WTC11 (cell line): ENCODE results near the gene RAC2. TPM values are rescaled to one million over a fixed set of nuclear protein-coding genes. Genes with fewer than 3 reads are reported as not detected.

ENCODE experiments used
- ATAC-seq: fragments of 200-7000 bp; cut with Tn5 transposase; 2 replicates; pipeline ENCODE4 v1.10.0; 2021; ENCODE audit warnings: mild to moderate bottlenecking, moderate library complexity
- CTCF ChIA-PET: fragments of 300-600 bp; sonication (Branson Sonifier 250); formaldehyde crosslinking; loops from one replicate; lab custom pipeline; 2021; ENCODE audit warnings: antibody characterized with exemption; lab: Charles Lee
- POLR2A ChIA-PET: fragments of 350-600 bp; sonication (Branson Sonifier 250); formaldehyde crosslinking; loops from one replicate; lab custom pipeline; 2021; ENCODE audit warnings: antibody characterized with exemption; lab: Charles Lee
- DNase-seq: peaks from one replicate; pipeline ENCODE4 v3.0.0; 2021; ENCODE audit warnings: low spot score
- H3K27ac Mint-ChIP-seq: 2 replicates; pipeline ENCODE4 v1.8.0; 2021; ENCODE audit warnings: mixed read lengths
- H3K27me3 Mint-ChIP-seq: 2 replicates; pipeline ENCODE4 v1.8.0; 2021; ENCODE audit warnings: low read depth, mild to moderate bottlenecking, moderate library complexity, mixed read lengths
- H3K36me3 Mint-ChIP-seq: 2 replicates; pipeline ENCODE4 v1.8.0; 2021; ENCODE audit warnings: mixed read lengths
- H3K4me1 Mint-ChIP-seq: 2 replicates; pipeline ENCODE4 v1.8.0; 2022; ENCODE audit warnings: mixed read lengths
- H3K4me3 Mint-ChIP-seq: 2 replicates; pipeline ENCODE4 v1.8.0; 2021; ENCODE audit warnings: mild to moderate bottlenecking, moderate library complexity, mixed read lengths
- H3K9me3 Mint-ChIP-seq: 2 replicates; pipeline ENCODE4 v1.8.0; 2021; ENCODE audit warnings: mixed read lengths
- FOXJ3 ChIP-seq: sonication (generic); formaldehyde crosslinking; IDR thresholded peaks from 2 replicates; pipeline ENCODE4 v1.9.0; 2021; ENCODE audit warnings: missing genetic modification reagents, mild to moderate bottlenecking, borderline replicate concordance
- GTF2I ChIP-seq: fragments of 250-450 bp; sonication (Bioruptor Pico); conservative IDR thresholded peaks from 2 replicates; pipeline ENCODE4 v1.4.0; 2021; ENCODE audit warnings: mild to moderate bottlenecking
- NFYB ChIP-seq: sonication (generic); formaldehyde crosslinking; conservative IDR thresholded peaks from 2 replicates; pipeline ENCODE4 v1.8.0; 2022; ENCODE audit warnings: low read depth, missing genetic modification reagents
- NR1H2 ChIP-seq: sonication (generic); formaldehyde crosslinking; IDR thresholded peaks from 2 replicates; pipeline ENCODE4 v1.9.0; 2021; ENCODE audit warnings: mild to moderate bottlenecking, moderate library complexity, missing genetic modification reagents
- NR3C1 ChIP-seq: sonication (generic); formaldehyde crosslinking; conservative IDR thresholded peaks from 2 replicates; pipeline ENCODE4 v1.8.1; 2023; ENCODE audit warnings: low read depth, mild to moderate bottlenecking, missing genetic modification reagents
- OVOL2 ChIP-seq: fragments of 250-450 bp; sonication (Bioruptor Pico); IDR thresholded peaks from 2 replicates; pipeline ENCODE4 v1.9.0; 2021; ENCODE audit warnings: mild to moderate bottlenecking, borderline replicate concordance
- PRRX2 ChIP-seq: fragments of 250-450 bp; sonication (Bioruptor Pico); IDR thresholded peaks from 2 replicates; pipeline ENCODE4 v1.8.0; 2021; ENCODE audit warnings: mild to moderate bottlenecking
- ZNF263 ChIP-seq: sonication (generic); formaldehyde crosslinking; IDR thresholded peaks from 2 replicates; pipeline ENCODE4 v1.8.1; 2022; ENCODE audit warnings: low read depth, mild to moderate bottlenecking, moderate library complexity, missing genetic modification reagents
- ZNF416 ChIP-seq: fragments of 250-450 bp; sonication (Bioruptor Pico); IDR thresholded peaks from 2 replicates; pipeline ENCODE4 v1.9.0; 2021; ENCODE audit warnings: mild to moderate bottlenecking, inconsistent platforms
- ZNF423 ChIP-seq: fragments of 250-450 bp; sonication (Bioruptor Pico); IDR thresholded peaks from 2 replicates; pipeline ENCODE4 v2.1.2; 2022; ENCODE audit warnings: mild to moderate bottlenecking, moderate library complexity
- total RNA-seq: library from RNA; stranded (reverse); gene quantifications from 3 replicates; pipeline ENCODE4 v1.2.3, GENCODE V29; 2021
- TF ChIP-seq, protein P1 (sequence below): fragments of 250-450 bp; sonication (Bioruptor Pico); IDR thresholded peaks from 2 replicates; pipeline ENCODE4 v1.9.0; 2021; ENCODE audit warnings: moderate library complexity, mild to moderate bottlenecking, inconsistent platforms, borderline replicate concordance
- TF ChIP-seq, protein P2 (sequence below): sonication (generic); formaldehyde crosslinking; IDR thresholded peaks from 2 replicates; pipeline ENCODE4 v1.8.0; 2023; ENCODE audit warnings: mild to moderate bottlenecking, missing genetic modification reagents
- TF ChIP-seq, protein P3 (sequence below): sonication (generic); formaldehyde crosslinking; IDR thresholded peaks from 2 replicates; pipeline ENCODE4 v1.8.0; 2022; ENCODE audit warnings: mild to moderate bottlenecking, missing genetic modification reagents
- TF ChIP-seq, protein P4 (sequence below): sonication (generic); formaldehyde crosslinking; IDR thresholded peaks from 2 replicates; pipeline ENCODE4 v1.8.1; 2022; ENCODE audit warnings: mild to moderate bottlenecking, moderate library complexity, missing genetic modification reagents
- TF ChIP-seq, protein P5 (sequence below): fragments of 200-600 bp; IDR thresholded peaks from 2 replicates; pipeline ENCODE4 v1.8.0; 2022; ENCODE audit warnings: antibody characterized with exemption
- TF ChIP-seq, protein P6 (sequence below): sonication (generic); formaldehyde crosslinking; IDR thresholded peaks from 2 replicates; pipeline ENCODE4 v1.8.1; 2023; ENCODE audit warnings: mild to moderate bottlenecking, missing genetic modification reagents, moderate library complexity
- TF ChIP-seq, protein P7 (sequence below): sonication (generic); formaldehyde crosslinking; IDR thresholded peaks from 2 replicates; pipeline ENCODE4 v1.8.1; 2022; ENCODE audit warnings: mild to moderate bottlenecking, missing genetic modification reagents, moderate library complexity, borderline replicate concordance

The RAC2 gene
- total RNA-seq, 1 experiment from 2014 or later = 3.6 TPM

DNA sequence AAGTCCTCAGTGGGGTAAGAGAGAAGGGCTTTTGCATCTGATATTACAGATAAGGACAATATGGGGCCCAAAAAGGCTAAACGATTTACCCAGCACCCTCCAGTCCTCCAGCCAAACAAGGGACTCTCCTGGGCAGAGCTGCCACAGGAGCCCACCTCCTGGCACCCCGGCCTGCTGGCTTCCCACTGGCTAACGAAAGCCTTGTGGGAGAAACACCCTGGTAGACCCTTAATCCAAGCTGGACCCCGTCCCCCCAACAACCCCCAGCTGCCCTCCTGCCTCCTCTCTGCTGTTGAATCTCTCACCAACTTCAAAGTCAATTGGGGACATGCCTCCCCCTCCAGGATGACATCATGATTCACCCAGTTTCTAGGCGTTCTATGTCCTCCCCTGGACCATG lies 66.8 kb downstream of the RAC2 start:
- no peaks in the 10 kb centered on the region; the same call in 1 of the 2 replicates for H3K27me3 Mint-ChIP-seq
- no peak for TF ChIP-seq ZNF423 (CRISPR knock-in tag)
- TF ChIP-seq NFYB (CRISPR knock-in tag) = no peak
- no peak for TF ChIP-seq NR1H2
- TF ChIP-seq, protein P1, sequence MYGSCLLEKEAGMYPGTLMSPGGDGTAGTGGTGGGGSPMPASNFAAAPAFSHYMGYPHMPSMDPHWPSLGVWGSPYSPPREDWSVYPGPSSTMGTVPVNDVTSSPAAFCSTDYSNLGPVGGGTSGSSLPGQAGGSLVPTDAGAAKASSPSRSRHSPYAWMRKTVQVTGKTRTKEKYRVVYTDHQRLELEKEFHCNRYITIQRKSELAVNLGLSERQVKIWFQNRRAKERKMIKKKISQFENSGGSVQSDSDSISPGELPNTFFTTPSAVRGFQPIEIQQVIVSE = no peak
- no peak for TF ChIP-seq FOXJ3 (CRISPR knock-in tag)
- TF ChIP-seq, protein P2, sequence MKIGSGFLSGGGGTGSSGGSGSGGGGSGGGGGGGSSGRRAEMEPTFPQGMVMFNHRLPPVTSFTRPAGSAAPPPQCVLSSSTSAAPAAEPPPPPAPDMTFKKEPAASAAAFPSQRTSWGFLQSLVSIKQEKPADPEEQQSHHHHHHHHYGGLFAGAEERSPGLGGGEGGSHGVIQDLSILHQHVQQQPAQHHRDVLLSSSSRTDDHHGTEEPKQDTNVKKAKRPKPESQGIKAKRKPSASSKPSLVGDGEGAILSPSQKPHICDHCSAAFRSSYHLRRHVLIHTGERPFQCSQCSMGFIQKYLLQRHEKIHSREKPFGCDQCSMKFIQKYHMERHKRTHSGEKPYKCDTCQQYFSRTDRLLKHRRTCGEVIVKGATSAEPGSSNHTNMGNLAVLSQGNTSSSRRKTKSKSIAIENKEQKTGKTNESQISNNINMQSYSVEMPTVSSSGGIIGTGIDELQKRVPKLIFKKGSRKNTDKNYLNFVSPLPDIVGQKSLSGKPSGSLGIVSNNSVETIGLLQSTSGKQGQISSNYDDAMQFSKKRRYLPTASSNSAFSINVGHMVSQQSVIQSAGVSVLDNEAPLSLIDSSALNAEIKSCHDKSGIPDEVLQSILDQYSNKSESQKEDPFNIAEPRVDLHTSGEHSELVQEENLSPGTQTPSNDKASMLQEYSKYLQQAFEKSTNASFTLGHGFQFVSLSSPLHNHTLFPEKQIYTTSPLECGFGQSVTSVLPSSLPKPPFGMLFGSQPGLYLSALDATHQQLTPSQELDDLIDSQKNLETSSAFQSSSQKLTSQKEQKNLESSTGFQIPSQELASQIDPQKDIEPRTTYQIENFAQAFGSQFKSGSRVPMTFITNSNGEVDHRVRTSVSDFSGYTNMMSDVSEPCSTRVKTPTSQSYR (CRISPR knock-in tag) = no peak
- TF ChIP-seq, protein P3, sequence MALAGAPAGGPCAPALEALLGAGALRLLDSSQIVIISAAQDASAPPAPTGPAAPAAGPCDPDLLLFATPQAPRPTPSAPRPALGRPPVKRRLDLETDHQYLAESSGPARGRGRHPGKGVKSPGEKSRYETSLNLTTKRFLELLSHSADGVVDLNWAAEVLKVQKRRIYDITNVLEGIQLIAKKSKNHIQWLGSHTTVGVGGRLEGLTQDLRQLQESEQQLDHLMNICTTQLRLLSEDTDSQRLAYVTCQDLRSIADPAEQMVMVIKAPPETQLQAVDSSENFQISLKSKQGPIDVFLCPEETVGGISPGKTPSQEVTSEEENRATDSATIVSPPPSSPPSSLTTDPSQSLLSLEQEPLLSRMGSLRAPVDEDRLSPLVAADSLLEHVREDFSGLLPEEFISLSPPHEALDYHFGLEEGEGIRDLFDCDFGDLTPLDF (CRISPR knock-in tag) = no peak
- TF ChIP-seq, protein P4, sequence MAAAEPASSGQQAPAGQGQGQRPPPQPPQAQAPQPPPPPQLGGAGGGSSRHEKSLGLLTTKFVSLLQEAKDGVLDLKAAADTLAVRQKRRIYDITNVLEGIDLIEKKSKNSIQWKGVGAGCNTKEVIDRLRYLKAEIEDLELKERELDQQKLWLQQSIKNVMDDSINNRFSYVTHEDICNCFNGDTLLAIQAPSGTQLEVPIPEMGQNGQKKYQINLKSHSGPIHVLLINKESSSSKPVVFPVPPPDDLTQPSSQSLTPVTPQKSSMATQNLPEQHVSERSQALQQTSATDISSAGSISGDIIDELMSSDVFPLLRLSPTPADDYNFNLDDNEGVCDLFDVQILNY (CRISPR knock-in tag) = no peak
- TF ChIP-seq ZNF416 = no peak
- TF ChIP-seq, protein P5, sequence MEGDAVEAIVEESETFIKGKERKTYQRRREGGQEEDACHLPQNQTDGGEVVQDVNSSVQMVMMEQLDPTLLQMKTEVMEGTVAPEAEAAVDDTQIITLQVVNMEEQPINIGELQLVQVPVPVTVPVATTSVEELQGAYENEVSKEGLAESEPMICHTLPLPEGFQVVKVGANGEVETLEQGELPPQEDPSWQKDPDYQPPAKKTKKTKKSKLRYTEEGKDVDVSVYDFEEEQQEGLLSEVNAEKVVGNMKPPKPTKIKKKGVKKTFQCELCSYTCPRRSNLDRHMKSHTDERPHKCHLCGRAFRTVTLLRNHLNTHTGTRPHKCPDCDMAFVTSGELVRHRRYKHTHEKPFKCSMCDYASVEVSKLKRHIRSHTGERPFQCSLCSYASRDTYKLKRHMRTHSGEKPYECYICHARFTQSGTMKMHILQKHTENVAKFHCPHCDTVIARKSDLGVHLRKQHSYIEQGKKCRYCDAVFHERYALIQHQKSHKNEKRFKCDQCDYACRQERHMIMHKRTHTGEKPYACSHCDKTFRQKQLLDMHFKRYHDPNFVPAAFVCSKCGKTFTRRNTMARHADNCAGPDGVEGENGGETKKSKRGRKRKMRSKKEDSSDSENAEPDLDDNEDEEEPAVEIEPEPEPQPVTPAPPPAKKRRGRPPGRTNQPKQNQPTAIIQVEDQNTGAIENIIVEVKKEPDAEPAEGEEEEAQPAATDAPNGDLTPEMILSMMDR = no peak
- TF ChIP-seq, protein P6, sequence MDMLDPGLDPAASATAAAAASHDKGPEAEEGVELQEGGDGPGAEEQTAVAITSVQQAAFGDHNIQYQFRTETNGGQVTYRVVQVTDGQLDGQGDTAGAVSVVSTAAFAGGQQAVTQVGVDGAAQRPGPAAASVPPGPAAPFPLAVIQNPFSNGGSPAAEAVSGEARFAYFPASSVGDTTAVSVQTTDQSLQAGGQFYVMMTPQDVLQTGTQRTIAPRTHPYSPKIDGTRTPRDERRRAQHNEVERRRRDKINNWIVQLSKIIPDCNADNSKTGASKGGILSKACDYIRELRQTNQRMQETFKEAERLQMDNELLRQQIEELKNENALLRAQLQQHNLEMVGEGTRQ = no peak
- no peak for TF ChIP-seq GTF2I (CRISPR knock-in tag)
- TF ChIP-seq NR3C1 (CRISPR knock-in tag) = no peak
- TF ChIP-seq ZNF263 (CRISPR knock-in tag) = no peak
- TF ChIP-seq PRRX2 (CRISPR knock-in tag) = no peak
- TF ChIP-seq, protein P7, sequence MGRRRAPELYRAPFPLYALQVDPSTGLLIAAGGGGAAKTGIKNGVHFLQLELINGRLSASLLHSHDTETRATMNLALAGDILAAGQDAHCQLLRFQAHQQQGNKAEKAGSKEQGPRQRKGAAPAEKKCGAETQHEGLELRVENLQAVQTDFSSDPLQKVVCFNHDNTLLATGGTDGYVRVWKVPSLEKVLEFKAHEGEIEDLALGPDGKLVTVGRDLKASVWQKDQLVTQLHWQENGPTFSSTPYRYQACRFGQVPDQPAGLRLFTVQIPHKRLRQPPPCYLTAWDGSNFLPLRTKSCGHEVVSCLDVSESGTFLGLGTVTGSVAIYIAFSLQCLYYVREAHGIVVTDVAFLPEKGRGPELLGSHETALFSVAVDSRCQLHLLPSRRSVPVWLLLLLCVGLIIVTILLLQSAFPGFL (CRISPR knock-in tag) = no peak
- no peak for TF ChIP-seq OVOL2 (CRISPR knock-in tag)
- TF ChIP-seq, all 79 proteins: peak for 0
- Mint-ChIP-seq H3K9me3 (no peaks in the 10 kb centered on the region), H3K4me3 (no peak overlapping the region), H3K36me3 (no peaks in the 10 kb centered on the region), H3K27ac (no peak overlapping the region), H3K4me1 (peaks cover 30% of the 10 kb centered on the region)
- DNase-seq = no peak
- POLR2A ChIA-PET = no interaction called here
- CTCF ChIA-PET = interaction anchor here (1.2 to 2.4 kb wide), 2 partner anchors 11 to 22 kb away, joined by 6 to 10 read pairs; no protein-coding TSS in a partner anchor
- no peak for ATAC-seq
